GM18502 (cell line): ENCODE data around the gene ZMYND19.
"Not testable (repeated sequence)": the region's sequence is repeated elsewhere in the genome, so short reads cannot be mapped to it uniquely, and the experiment has no call there.

Experiments
- ATAC-seq: cut with Tn5 transposase; IDR thresholded peaks from one replicate; pipeline ENCODE4 v1.9.1; 2021; ENCODE audit warnings: mild to moderate bottlenecking; ENCODE audit not compliant: unreplicated experiment, poor library complexity

Gene ZMYND19

GRCh38 chr9:137534256-137535119, 55.8 kb downstream of the ZMYND19 start:
- no peak for ATAC-seq

DNA sequence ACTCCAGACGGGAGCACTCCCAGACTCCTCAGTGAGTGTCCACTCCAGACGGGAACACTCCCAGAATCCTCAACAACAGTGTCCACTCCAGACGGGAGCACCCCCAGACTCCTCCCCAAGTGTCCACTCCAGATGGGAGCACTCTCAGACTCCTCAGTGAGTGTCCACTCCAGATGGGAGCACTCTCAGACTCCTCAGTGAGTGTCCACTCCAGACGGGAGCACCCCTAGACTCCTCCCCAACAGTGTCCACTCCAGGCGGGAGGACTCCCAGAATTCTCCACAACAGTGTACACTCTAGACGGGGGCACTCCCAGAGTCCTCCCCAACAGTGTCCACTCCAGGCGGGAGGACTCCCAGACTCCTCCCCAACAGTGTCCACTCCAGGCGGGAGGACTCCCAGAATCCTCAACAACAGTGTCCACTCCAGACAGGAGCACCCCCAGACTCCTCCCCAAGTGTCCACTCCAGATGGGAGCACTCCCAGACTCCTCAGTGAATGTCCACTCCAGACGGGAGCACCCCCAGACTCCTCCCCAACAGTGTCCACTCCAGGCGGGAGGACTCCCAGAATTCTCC, 57.3 kb downstream of the ZMYND19 start:
- not testable (repeated sequence) for ATAC-seq
